WERI-Rb-1 (cell line): Measurements from ENCODE around the gene POU1F1.
"Not testable (repeated sequence)": the region's sequence is repeated elsewhere in the genome, so short reads cannot be mapped to it uniquely, and the experiment has no call there.

Source experiments
- DNase-seq: peaks from one replicate; pipeline ENCODE4 v3.0.0-alpha.2; 2020
- H3K27ac ChIP-seq: fragments of 250-450 bp; sonication (Bioruptor Pico); 2 replicates; pipeline ENCODE4 v1.5.1; 2020; ENCODE audit warnings: mild to moderate bottlenecking, moderate library complexity
- H3K27me3 ChIP-seq: fragments of 250-450 bp; sonication (Bioruptor Pico); 2 replicates; pipeline ENCODE4 v1.5.1; 2021; ENCODE audit warnings: mild to moderate bottlenecking, low read depth, moderate library complexity; ENCODE audit not compliant: insufficient read depth, severe bottlenecking
- H3K36me3 ChIP-seq: fragments of 250-450 bp; sonication (Bioruptor Pico); 2 replicates; pipeline ENCODE4 v1.5.1; 2020; ENCODE audit warnings: mild to moderate bottlenecking, moderate library complexity
- H3K4me3 ChIP-seq: 2 replicates; pipeline ENCODE4 v1.5.1; 2011; ENCODE audit warnings: low read depth, mild to moderate bottlenecking, control low read depth, low read length
- H3K9me3 ChIP-seq: fragments of 250-450 bp; sonication (Bioruptor Pico); 2 replicates; pipeline ENCODE4 v1.5.1; 2021; ENCODE audit warnings: mild to moderate bottlenecking, moderate library complexity; ENCODE audit not compliant: severe bottlenecking
- CTCF ChIP-seq: IDR thresholded peaks from 2 replicates; pipeline ENCODE4 v1.5.1; 2011; ENCODE audit warnings: low read depth, mild to moderate bottlenecking, control low read depth, inconsistent platforms, low read length

The POU1F1 gene

GRCh38 chr3:87313641-87314040 is 37.3 kb upstream of the POU1F1 start:
- DNase-seq: no peak
- Histone ChIP-seq H3K27ac (no peak overlapping the region), H3K36me3 (no peaks in the 10 kb centered on the region), H3K9me3 (no peaks in the 10 kb centered on the region), H3K4me3 (no peak overlapping the region), H3K27me3 (no peaks in the 10 kb centered on the region)
- no peak for TF ChIP-seq CTCF

DNA sequence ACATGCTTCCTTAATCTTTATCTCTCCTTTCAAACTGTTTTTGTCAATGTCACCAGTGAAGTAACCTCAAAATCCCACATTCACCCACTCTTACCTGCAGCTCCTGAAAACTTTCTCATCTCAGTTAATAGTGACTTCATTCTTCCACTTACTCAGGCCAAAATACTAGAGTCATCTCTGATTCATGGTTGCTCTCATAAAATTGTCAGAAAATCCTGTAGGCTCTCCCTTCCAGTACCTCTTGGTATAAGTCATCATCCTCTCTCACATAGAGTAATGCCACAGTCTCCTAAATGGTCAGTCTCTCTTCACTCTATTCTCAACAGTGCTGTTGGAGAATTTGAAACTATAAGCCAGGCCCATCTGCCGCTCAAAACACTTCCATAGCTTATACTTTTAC is 34.9 kb upstream of the POU1F1 start:
- no peak overlapping the region for H3K4me3 ChIP-seq
- no peaks in the 10 kb centered on the region for H3K27me3 ChIP-seq
- no peak for DNase-seq
- TF ChIP-seq CTCF: no peak
- H3K9me3 ChIP-seq: no peaks in the 10 kb centered on the region
- H3K27ac ChIP-seq: no peak overlapping the region
- no peaks in the 10 kb centered on the region for H3K36me3 ChIP-seq

GRCh38 chr3:87309601-87310000 is 33.2 kb upstream of the POU1F1 start:
- no peaks in the 10 kb centered on the region for H3K9me3 ChIP-seq
- H3K4me3 ChIP-seq: no peak overlapping the region
- no peak for DNase-seq
- no peak for TF ChIP-seq CTCF
- H3K27me3 ChIP-seq: no peaks in the 10 kb centered on the region
- no peaks in the 10 kb centered on the region for H3K36me3 ChIP-seq
- H3K27ac ChIP-seq: no peak overlapping the region

DNA sequence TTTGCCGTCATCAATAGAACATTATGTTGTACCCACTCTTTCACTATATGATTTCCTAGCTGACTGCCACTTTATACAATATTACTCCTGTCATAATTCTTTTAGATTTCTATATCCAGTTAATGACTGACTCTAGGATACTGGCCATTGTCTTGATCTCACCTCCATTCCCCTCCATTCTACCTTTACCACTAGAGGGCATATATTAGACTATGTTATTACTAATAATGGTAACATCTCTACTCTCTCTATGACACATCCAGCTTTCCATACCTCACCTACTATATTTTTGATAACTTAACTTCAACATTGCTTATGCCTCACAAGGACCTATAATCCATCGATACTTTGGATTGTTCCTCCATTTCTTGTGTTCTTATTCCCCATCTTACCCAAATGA is 31.4 kb upstream of the POU1F1 start:
- H3K27ac ChIP-seq: no peak overlapping the region
- no peak overlapping the region for H3K4me3 ChIP-seq
- H3K27me3 ChIP-seq: no peaks in the 10 kb centered on the region
- no peaks in the 10 kb centered on the region for H3K36me3 ChIP-seq
- DNase-seq: no peak
- no peaks in the 10 kb centered on the region for H3K9me3 ChIP-seq
- no peak for TF ChIP-seq CTCF

GRCh38 chr3:87305517-87305916 is 29.1 kb upstream of the POU1F1 start:
- Histone ChIP-seq H3K27ac (no peak overlapping the region), H3K27me3 (no peaks in the 10 kb centered on the region), H3K36me3 (no peaks in the 10 kb centered on the region), H3K4me3 (no peak overlapping the region), H3K9me3 (no peaks in the 10 kb centered on the region)
- no peak for TF ChIP-seq CTCF
- no peak for DNase-seq

- not testable (repeated sequence) for H3K27ac ChIP-seq, H3K36me3 ChIP-seq, DNase-seq, H3K27me3 ChIP-seq, H3K4me3 ChIP-seq, H3K9me3 ChIP-seq
Measured at GRCh38 chr3:87305031-87305430, 28.6 kb upstream of the POU1F1 start.
